Stimulated activated CD8-positive, alpha-beta memory T cell treated with anti-CD3 and anti-CD28 coated beads, Interleukin-4, amount 100 ng/mL, for 1 hour (primary cell): ENCODE results near the gene ERCC5.
A peak's percentile ranks its signal among the peaks of the same experiment; 100 is the strongest.

Source experiments
- DNase-seq, 2 donors: peaks; one replicate each; pipeline ENCODE4 v3.0.0-alpha.2; 2020; ENCODE audit warnings: low read depth in 2 of 2, low spot score in 1 of 2

The ERCC5 gene

GRCh38 chr13:102839462-102839861 is 6.4 kb upstream of the ERCC5 start:
- no peak for DNase-seq

DNA sequence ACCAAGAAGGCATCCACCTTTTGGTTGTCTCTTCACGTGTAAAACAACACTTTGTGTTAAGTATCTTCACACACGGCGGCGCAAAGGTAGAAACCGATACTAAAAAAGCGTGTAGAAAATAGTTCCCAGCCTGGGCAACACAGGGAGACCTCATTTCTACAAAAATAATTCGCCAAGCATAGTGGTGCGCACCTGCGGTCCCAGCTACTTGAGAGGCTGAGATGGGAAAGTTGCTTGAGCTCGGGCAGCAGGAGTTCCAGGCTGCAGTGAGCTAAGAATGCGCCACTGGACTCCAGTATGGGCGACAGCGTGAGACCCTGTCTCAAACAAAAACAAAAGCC is 573 bp upstream of the ERCC5 start:
- DNase-seq, result no peak

DNA sequence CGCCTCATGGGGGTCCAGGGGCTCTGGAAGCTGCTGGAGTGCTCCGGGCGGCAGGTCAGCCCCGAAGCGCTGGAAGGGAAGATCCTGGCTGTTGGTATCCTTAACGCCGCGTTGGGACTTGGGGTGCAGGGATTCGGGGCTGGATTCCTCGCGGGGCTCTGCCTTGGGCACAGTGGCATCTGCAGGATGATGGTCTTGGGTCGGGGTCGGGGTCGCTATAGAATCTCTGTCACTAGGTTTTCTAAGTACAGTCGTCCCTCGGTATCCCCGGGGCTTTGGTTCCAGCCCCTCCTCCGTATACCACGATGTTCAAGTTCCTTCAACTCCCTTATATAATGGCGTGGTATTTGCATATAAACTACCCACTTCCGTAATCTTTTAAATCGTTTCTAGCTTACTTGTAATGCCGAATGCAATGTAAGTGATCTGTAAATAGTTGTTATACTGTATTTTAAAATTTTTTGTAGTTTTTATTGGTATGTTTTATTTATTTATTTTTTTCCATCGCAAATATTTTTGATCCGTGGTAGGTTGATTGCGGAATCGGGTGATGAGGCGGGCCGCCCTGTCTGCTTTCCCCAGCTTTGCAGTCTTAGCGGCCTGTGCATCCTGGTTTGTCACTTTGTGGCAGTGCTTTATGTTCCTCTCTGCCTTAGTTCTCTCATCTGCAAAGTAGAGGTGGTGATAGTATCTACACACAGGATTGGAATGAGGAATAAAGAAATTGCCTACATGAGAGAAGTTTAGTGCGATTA is 606 bp downstream of the ERCC5 start:
- DNase-seq, result no peak

GRCh38 chr13:102847272-102848234 is 1.7 kb downstream of the ERCC5 start:
- no peak for DNase-seq

DNA sequence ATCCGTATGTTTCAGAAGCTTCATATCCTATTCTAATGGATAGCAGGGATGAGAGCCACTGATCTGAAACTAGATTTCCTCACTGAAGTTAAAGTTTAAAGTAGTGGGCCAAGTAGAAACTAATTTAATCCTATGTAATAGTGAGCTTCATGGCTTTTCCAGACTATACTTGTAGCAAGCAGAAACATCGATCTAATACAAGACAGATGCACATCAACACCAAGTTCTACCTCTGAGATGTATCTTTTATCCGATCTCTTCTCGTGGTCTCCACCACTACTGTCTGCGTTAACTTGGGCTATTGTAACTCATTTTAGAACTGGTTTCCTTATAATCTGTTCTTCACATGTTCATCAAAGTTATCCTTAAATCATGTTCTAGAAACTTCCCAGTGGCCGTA is 3.1 kb downstream of the ERCC5 start:
- no peak for DNase-seq

- no peak for DNase-seq
These were observed 6.7 kb downstream of the ERCC5 start for GRCh38 chr13:102852556-102852955.

DNA sequence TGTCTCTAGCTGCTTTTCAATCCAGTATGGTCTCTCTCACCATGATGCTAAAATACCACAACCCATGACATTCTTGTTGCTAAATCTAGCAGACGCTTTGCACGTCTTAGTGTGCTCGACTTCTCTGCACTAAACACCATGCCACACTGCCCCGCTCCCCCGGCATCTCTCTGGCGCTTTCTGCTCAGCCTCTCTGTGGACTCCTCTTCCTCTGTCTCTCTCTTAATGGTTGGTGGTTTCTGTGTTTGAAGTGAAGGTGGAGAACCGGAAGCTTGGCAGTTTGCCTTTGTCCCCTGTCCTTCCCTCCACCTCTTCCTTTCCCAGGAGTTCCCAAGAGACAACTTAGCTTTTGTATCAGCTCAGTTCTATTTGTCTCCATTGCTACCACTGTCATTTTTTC is 8.8 kb downstream of the ERCC5 start:
- no peak for DNase-seq

GRCh38 chr13:102856557-102856956 is 10.7 kb downstream of the ERCC5 start:
- no peak for DNase-seq

- DNase-seq, result no peak
These were observed 16.9 kb downstream of the ERCC5 start for GRCh38 chr13:102862624-102863210.

- DNase-seq, result no peak
These were observed 17.8 kb downstream of the ERCC5 start for GRCh38 chr13:102863590-102863989.

DNA sequence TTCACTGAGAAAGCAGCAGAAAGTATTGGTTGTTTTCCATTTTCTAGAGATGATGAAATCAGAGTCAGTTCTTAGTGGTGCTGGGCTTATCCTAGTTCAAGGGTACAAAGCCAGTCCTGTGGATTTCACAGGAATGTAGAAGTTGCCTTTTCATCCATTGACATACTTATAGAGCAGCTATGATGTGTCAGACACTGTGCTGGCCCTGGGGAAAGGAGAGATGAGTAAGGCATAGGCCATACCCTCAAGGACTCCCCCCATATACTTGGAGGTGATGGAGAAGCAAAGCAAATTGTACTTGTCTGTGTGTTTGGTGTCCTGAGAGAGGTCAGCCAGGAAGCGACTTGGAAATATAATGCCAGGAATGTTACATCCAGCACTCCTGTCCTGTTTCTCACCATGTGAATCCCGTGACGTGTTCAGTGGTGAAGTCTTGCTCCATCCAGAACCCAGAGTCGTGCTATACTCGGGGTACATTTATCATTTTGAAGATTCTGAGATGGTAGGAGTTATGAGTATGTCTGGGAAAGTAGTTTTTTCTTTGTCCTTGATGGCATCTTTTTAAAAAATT is 22.6 kb downstream of the ERCC5 start:
- DNase-seq, result no peak

GRCh38 chr13:102869948-102870676 is 24.3 kb downstream of the ERCC5 start:
- no peak for DNase-seq

DNA sequence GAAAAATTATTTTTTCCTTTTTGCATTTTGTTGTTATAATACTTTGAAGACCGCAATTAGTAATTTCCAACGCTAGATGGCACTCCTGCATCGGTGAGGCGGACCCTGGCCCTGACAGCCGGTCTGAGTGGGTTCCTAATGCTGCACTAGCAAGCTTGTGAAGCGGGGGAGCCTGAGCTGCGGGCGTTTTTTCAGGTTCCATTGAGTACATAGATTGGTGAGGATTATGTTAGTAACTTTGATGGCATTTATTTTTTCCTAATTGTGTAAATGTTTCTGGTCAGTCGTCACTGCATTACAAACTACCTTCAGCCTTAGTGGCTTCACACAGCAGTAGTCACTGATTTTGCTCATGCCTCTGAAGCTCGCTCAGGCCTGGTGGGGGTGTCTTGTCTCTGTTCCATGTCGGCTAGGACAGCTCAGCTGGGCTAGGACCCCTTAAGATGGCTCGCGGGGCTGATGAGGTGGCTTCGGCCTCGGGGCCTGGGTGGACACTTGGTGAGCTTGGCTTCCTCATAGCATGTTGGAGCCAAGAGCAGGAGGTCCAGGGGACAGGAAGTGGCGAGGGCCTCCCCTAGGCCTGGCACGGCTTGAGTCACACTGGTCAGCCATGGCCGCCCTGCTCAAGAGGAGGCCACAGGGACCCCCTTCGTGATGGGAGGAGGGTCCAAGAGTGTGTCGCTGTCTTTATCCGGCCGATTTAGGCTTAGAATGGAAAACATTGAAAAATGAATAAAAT is 25.0 kb downstream of the ERCC5 start:
- peak in 1 of 2 donors; percentile 23 for DNase-seq

DNA sequence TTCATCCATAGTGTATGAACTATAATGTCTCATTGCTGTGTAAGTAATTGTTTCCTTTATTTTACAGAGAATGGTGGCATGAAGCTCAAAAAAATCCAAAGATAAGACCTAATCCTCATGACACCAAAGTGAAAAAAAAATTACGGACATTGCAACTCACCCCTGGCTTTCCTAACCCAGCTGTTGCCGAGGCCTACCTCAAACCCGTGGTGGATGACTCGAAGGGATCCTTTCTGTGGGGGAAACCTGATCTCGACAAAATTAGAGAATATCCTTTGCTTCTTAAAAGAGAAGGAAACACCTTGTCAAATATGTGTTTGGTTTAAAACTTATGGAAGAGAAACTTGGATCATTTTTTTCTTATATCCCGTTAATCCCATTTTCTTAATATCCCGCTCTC is 26.3 kb downstream of the ERCC5 start:
- no peak for DNase-seq

GRCh38 chr13:102872531-102872930 is 26.7 kb downstream of the ERCC5 start:
- DNase-seq, result no peak

GRCh38 chr13:102873653-102874052 is 27.8 kb downstream of the ERCC5 start:
- no peak for DNase-seq

GRCh38 chr13:102875256-102875655 is 29.4 kb downstream of the ERCC5 start:
- DNase-seq, result no peak

- no peak for DNase-seq
These were observed 31.5 kb downstream of the ERCC5 start for GRCh38 chr13:102877303-102877702.

DNA sequence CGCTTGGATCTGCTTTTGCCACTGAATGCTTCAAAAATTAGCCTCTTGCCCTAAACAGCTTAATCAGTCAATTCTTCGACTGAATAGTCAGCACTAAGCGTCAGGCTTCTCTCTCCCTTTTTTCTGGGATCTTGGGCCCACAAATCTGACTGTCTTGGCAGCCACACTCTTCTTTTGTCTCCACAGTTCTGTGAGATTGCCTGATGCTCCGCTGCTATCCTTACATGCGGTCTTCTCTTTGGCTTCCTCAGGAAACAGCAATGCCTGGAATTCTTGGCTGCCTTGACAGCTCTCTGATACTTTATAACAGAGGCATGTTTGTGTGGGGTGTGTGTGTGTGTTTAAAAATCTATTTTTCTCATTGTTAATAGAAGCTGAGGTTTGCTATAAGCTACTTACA is 32.6 kb downstream of the ERCC5 start:
- DNase-seq, result no peak

- DNase-seq, result no peak
These were observed 34.1 kb downstream of the ERCC5 start for GRCh38 chr13:102879793-102880499.
